NCI-H1417 treated with DMSO at 0.1 percent for 48 hours (cell line): ENCODE results near the gene C6orf62.
"Not testable (repeated sequence)": the region's sequence is repeated elsewhere in the genome, so short reads cannot be mapped to it uniquely, and the experiment has no call there.

ENCODE experiments used
- DNase-seq: peaks from one replicate; lab custom pipeline; 2025; lab: John Stamatoyannopoulos, UW

C6orf62 gene

GRCh38 chr6:24668066-24668996 lies 50.6 kb downstream of the C6orf62 start:
- not testable (repeated sequence) for DNase-seq

DNA sequence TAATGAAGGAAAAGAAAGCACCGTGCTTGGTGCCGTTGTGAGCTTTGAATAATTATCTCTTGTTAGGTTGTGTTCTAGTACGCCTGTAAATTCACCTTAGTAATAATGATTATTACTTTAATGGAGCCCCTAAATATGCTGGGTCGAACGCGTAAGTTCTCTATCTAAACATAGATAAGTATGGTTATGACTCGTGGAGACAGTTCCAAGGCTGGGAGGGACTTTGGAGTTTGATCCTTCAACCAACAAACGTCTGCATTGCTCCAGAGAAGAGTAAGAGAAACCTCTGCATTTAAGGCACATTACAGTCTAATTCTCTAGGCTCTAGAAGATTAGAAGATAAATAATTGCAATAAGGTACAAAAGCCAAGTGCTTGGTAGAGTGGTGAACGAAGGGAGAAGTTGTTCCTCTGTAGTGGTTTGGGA lies 51.6 kb downstream of the C6orf62 start:
- DNase-seq, result no peak

- peak; percentile 66 for DNase-seq
Observed at GRCh38 chr6:24666641-24667377, 52.1 kb downstream of the C6orf62 start, which contains the start of the genes ACOT13 and TDP2. Gene ACOT13 (plus strand): TSS chr6:24667077. CDS start chr6:24667264, 187 bp downstream. Gene TDP2 (minus strand): TSS chr6:24666899. CDS start chr6:24666862, 37 bp downstream.

DNA sequence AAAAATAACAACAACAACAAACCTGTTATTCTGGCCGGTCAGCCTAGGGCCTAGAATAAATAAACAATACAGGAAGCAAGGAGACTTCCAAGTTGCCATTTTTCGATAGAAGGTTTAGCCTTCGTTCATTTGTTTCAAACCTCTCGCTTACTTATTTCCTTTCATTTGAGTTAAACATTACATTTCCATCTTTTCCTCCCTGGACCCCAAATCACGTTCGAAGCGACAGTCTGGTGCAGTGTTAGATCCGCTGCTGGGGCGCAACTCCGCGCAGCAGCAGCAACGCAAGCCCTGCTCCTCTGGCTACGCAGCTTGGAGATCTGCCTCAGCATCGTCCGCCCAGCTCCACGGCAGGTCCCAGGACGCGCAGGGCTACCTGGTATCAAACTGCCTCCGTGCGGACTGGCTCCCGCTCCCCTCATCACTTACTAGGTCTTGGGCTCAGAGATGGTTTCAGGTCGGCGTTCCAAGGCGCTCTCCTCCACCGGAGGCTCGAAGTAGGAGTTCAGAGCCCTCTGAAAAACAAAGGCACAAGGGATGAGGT lies 52.8 kb downstream of the C6orf62 start:
- no peak for DNase-seq

- DNase-seq, result no peak
Observed at GRCh38 chr6:24664046-24664987, 54.6 kb downstream of the C6orf62 start.

- DNase-seq, result no peak
Observed at GRCh38 chr6:24663189-24663588, 55.8 kb downstream of the C6orf62 start.

- DNase-seq, result no peak
Observed at GRCh38 chr6:24662236-24662635, 56.7 kb downstream of the C6orf62 start.

DNA sequence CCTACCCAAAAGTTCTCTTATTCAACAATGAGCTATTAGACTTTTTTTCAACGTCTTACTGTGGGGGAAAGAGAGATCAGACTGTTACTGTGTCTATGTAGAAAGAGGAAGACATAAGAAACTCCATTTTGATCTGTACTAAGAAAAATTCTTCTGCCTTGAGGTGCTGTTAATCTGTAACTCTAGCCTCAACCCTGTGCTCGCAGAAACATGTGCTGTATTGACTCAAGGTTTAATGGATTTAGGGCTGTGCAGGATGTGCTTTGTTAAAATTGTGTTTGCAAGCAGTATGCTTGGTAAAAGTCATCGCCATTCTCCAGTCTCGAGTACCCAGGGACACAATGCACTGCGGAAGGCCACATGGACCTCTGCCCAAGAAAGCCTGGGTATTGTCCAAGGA lies 57.2 kb downstream of the C6orf62 start:
- not testable (repeated sequence) for DNase-seq

DNA sequence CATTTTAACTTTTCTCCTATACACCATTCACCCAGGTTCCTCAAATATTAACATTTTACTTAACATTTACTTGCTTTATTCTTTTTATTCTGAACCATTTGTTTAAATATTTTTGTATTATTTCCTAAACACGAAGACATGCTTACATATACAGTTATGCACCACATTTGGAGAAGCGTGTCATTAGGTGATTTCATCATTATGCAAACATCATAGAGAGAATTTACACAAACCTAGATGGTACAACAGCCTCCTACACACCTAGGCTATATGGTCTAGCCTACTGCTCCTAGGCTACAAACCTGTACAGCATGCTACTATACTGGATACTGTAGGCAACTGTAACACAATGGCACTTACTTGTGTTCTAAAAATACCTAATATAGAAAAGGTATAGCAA lies 58.8 kb downstream of the C6orf62 start:
- DNase-seq, result no peak

- no peak for DNase-seq
Observed at GRCh38 chr6:24659561-24659960, 59.4 kb downstream of the C6orf62 start.

- DNase-seq, result no peak
Observed at GRCh38 chr6:24658573-24659560, 60.1 kb downstream of the C6orf62 start.

GRCh38 chr6:24655215-24655614 lies 63.7 kb downstream of the C6orf62 start:
- DNase-seq, result no peak
